ENCODE data around the gene MUC22.

GRCh38 chr6:30988209-30988825 lies 22.0 kb upstream of the MUC22 start:
- TF ChIP-seq CTCF (IDR thresholded peaks at IDR 0.05; ENCODE audit: low read length) (no peak), EZH2 (IDR thresholded peaks at IDR 0.05; ENCODE audit: borderline replicate concordance, low read length) (no peak)
